ENCODE measurements around the gene ZNF622. TPM values are rescaled to one million over a fixed set of nuclear protein-coding genes. Genes with fewer than 3 reads are reported as not detected.

ZNF622 gene
- total and polyA plus RNA-seq, 3 donors from 2014 or later: 24.5 to 36.3 (median 24.8) TPM

GRCh38 chr5:16427587-16427986 is 38.0 kb downstream of the ZNF622 start:
- no peaks in the 10 kb centered on the region for H3K4me1 ChIP-seq
- 31 to 42% methylated on average over 11 of the region's 11 CpGs for WGBS, 2 donors
- H3K36me3 ChIP-seq (ENCODE audit: low read depth, missing control alignments): no peaks in the 10 kb centered on the region
- H3K27me3 ChIP-seq: no peaks in the 10 kb centered on the region
- intact Hi-C loops (cut with DNase I; ENCODE audit: low total_unique reads): no loop called here
- no peak overlapping the region for H3K4me3 ChIP-seq
- no peak overlapping the region for H3K27ac ChIP-seq
- DNase-seq: peak; percentile 36
- no peaks in the 10 kb centered on the region for H3K9me3 ChIP-seq
- TF ChIP-seq POLR2A (IDR thresholded peaks at IDR 0.05) (no peak), CTCF (IDR thresholded peaks at IDR 0.05) (no peak)

GRCh38 chr5:16418471-16418922 is 47.1 kb downstream of the ZNF622 start:
- Histone ChIP-seq H3K27ac (no peak overlapping the region), H3K36me3 (ENCODE audit: low read depth, missing control alignments) (no peaks in the 10 kb centered on the region), H3K4me3 (no peak overlapping the region), H3K4me1 (no peaks in the 10 kb centered on the region), H3K9me3 (no peaks in the 10 kb centered on the region), H3K27me3 (no peaks in the 10 kb centered on the region)
- intact Hi-C loops (cut with DNase I; ENCODE audit: low total_unique reads): no loop called here
- no peak for DNase-seq
- TF ChIP-seq CTCF (IDR thresholded peaks at IDR 0.05) (no peak), POLR2A (IDR thresholded peaks at IDR 0.05) (no peak)
- 62 to 78% methylated on average over 4 of the region's 4 CpGs for WGBS, 2 donors

GRCh38 chr5:16417398-16418074 is 48.1 kb downstream of the ZNF622 start:
- H3K27me3 ChIP-seq: no peaks in the 10 kb centered on the region
- no peaks in the 10 kb centered on the region for H3K9me3 ChIP-seq
- no peak overlapping the region for H3K27ac ChIP-seq
- no peaks in the 10 kb centered on the region for H3K36me3 ChIP-seq (ENCODE audit: low read depth, missing control alignments)
- no peak for TF ChIP-seq CTCF (IDR thresholded peaks at IDR 0.05)
- no peak for TF ChIP-seq POLR2A (IDR thresholded peaks at IDR 0.05)
- no peak for DNase-seq
- H3K4me3 ChIP-seq: no peak overlapping the region
- WGBS, 2 donors: 89 to 91% methylated on average over 6 of the region's 6 CpGs
- intact Hi-C loops (cut with DNase I; ENCODE audit: low total_unique reads): no loop called here
- no peaks in the 10 kb centered on the region for H3K4me1 ChIP-seq

GRCh38 chr5:16414861-16415260 is 50.7 kb downstream of the ZNF622 start:
- Histone ChIP-seq H3K27ac (no peak overlapping the region), H3K4me3 (no peak overlapping the region), H3K27me3 (no peaks in the 10 kb centered on the region), H3K4me1 (no peaks in the 10 kb centered on the region), H3K9me3 (no peaks in the 10 kb centered on the region), H3K36me3 (ENCODE audit: low read depth, missing control alignments) (no peaks in the 10 kb centered on the region)
- WGBS, 2 donors: 79 to 82% methylated on average over 2 of the region's 2 CpGs
- intact Hi-C loops (cut with DNase I; ENCODE audit: low total_unique reads): no loop called here
- DNase-seq: no peak
- TF ChIP-seq CTCF (IDR thresholded peaks at IDR 0.05) (no peak), POLR2A (IDR thresholded peaks at IDR 0.05) (no peak)
